Measurements from ENCODE around the gene HNF1A. TPM values are rescaled to one million over a fixed set of nuclear protein-coding genes. Genes with fewer than 3 reads are reported as not detected.

HNF1A gene
- total RNA-seq, 1 experiment from 2014 or later, result not detected

- Histone ChIP-seq H3K4me3 (replicated peaks in 1 of 2; ENCODE audit: low read depth in 1 of 2, low read length in 2 of 2) (no peak overlapping the region), H3K9me3 (ENCODE audit: control insufficient read depth in 1 of 2, insufficient read depth in 1 of 2, low read depth in 1 of 2, low read length in 2 of 2) (no peaks in the 10 kb centered on the region), H3K9me2 (ENCODE audit: insufficient read depth) (no peaks in the 10 kb centered on the region), H4K20me1 (ENCODE audit: insufficient read depth) (no peaks in the 10 kb centered on the region), H3K36me3 (ENCODE audit: control insufficient read depth in 1 of 2, insufficient read depth in 2 of 2, low read length in 2 of 2) (no peaks in the 10 kb centered on the region), H3K9ac (ENCODE audit: low read length) (no peak overlapping the region), H3K79me2 (ENCODE audit: insufficient read depth, low read length) (no peaks in the 10 kb centered on the region), H3K4me1 (ENCODE audit: control insufficient read depth in 1 of 2, insufficient read depth in 2 of 2, low read length in 2 of 2) (peaks cover 4 to 12% of the 10 kb centered on the region in 2 experiments; a peak in 3 of 4 replicates), H3K27me3 (ENCODE audit: insufficient read depth, low read length) (no peaks in the 10 kb centered on the region), H3K27ac (ENCODE audit: low read depth, low read length) (no peak overlapping the region), H2AFZ (ENCODE audit: low read depth, low read length, poor library complexity, severe bottlenecking) (no peak overlapping the region), H3K4me2 (ENCODE audit: low read length) (no peak overlapping the region)
- TF ChIP-seq EGR1 (IDR thresholded peaks at IDR 0.05; ENCODE audit: low read depth), result no peak
- TF ChIP-seq ZFX (IDR thresholded peaks at IDR 0.05), result no peak
- TF ChIP-seq SP1 (IDR thresholded peaks at IDR 0.05; ENCODE audit: low read depth), result no peak
- no peak for TF ChIP-seq CEBPB (IDR thresholded peaks at IDR 0.05; ENCODE audit: low read depth)
- no peak for TF ChIP-seq JUND (IDR thresholded peaks at IDR 0.05)
- TF ChIP-seq YY1 (IDR thresholded peaks at IDR 0.05; ENCODE audit: extremely low read depth, insufficient replicate concordance, low read depth, low read length), result no peak
- no peak for TF ChIP-seq RAD21 (IDR thresholded peaks at IDR 0.05; ENCODE audit: low read depth)
- TF ChIP-seq SRF (IDR thresholded peaks at IDR 0.05; ENCODE audit: low read depth), result no peak
- no peak for TF ChIP-seq REST (IDR thresholded peaks at IDR 0.05; ENCODE audit: low read depth)
- TF ChIP-seq EZH2phosphoT487 (IDR thresholded peaks at IDR 0.05; ENCODE audit: borderline replicate concordance), result no peak
- intact Hi-C loops (cut with micrococcal nuclease), result no loop called here
- DNase-seq (ENCODE audit: low read depth, low spot score) (no peak), ATAC-seq (no peak)
- BruUV-seq (replicated peaks), result no TSS peak
- POLR2A ChIA-PET, result no interaction called here
- CTCF ChIA-PET, result interaction anchor here (1.6 to 2.2 kb wide), 2 partner anchors 11 to 28 kb away, joined by 7 to 16 read pairs; no protein-coding TSS in a partner anchor
- RAD21 ChIA-PET (ENCODE audit: low non-redundant PET in 1 of 2, low total read pairs in 2 of 2, uncharacterized antibody in 2 of 2, unreplicated experiment in 2 of 2), result no interaction called here
Observed at GRCh38 chr12:120943482-120943881, 34.9 kb upstream of the HNF1A start.
